Activated CD4-positive, alpha-beta memory T cell treated with anti-CD3 and anti-CD28 coated beads, Interleukin-2, amount 10 ng/mL, durations not matched to agents 7 days and 5 days (primary cell): Measurements from ENCODE around the gene MICB. TPM values are rescaled to one million over a fixed set of nuclear protein-coding genes. Genes with fewer than 3 reads are reported as not detected.
"Not testable (repeated sequence)": the region's sequence is repeated elsewhere in the genome, so short reads cannot be mapped to it uniquely, and the experiment has no call there.

Experiments
- CTCF ChIA-PET: fragments of 350-600 bp; sonication (Branson Sonifier 250); formaldehyde crosslinking; loops from one replicate; lab custom pipeline; 2021; ENCODE audit warnings: antibody characterized with exemption, inconsistent platforms; lab: Charles Lee
- POLR2A ChIA-PET: fragments of 350-600 bp; sonication (Branson Sonifier 250); formaldehyde crosslinking; loops from one replicate; lab custom pipeline; 2021; ENCODE audit warnings: antibody characterized with exemption; lab: Charles Lee
- DNase-seq: peaks from one replicate; pipeline ENCODE4 v3.0.0-alpha.2; 2020
- H3K27ac Mint-ChIP-seq: one replicate; pipeline ENCODE4 v1.8.0; 2021; ENCODE audit warnings: mild to moderate bottlenecking, mixed read lengths
- H3K27me3 Mint-ChIP-seq: one replicate; pipeline ENCODE4 v1.8.0; 2021; ENCODE audit warnings: mixed read lengths
- H3K36me3 Mint-ChIP-seq: one replicate; pipeline ENCODE4 v1.8.0; 2021; ENCODE audit warnings: low read depth, mixed read lengths
- H3K4me1 Mint-ChIP-seq: one replicate; pipeline ENCODE4 v1.8.0; 2021; ENCODE audit warnings: mixed read lengths
- H3K4me3 Mint-ChIP-seq: one replicate; pipeline ENCODE4 v1.8.0; 2021; ENCODE audit warnings: mild to moderate bottlenecking, mixed read lengths
- H3K9me3 Mint-ChIP-seq: one replicate; pipeline ENCODE4 v1.8.0; 2021; ENCODE audit warnings: mixed read lengths
- total RNA-seq, 2 experiments: library from RNA; stranded (reverse); gene quantifications; one replicate each; pipeline ENCODE4 v1.2.3, GENCODE V29; 2021

Gene MICB
- 10 to 100 TPM; 60.8 to 62.9 TPM for total RNA-seq

GRCh38 chr6:31497531-31498476, at the start of gene MICB:
Gene MICB (plus strand): TSS chr6:31498145. CDS start chr6:31498194, 49 bp downstream.
- peak within 1 kb of the TSS; percentile 79 for H3K27ac Mint-ChIP-seq
- POLR2A ChIA-PET: interaction anchor here (0.5 to 7.8 kb wide), 14 partner anchors 19 to 756 kb away, joined by 3 to 164 read pairs (median 4); partner anchors contain the start of genes C6orf47, CSNK2B, DDX39B and GPANK1
- peaks cover 37% of the 10 kb centered on the region for H3K36me3 Mint-ChIP-seq
- CTCF ChIA-PET: interaction anchor here (0.6 to 6.3 kb wide), 5 partner anchors 27 to 340 kb away, joined by 3 to 53 read pairs (median 5); partner anchors contain the start of gene DDX39B
- peak; percentile 83 for DNase-seq
- H3K4me3 Mint-ChIP-seq: peak within 1 kb of the TSS; percentile 81
- peaks cover 62% of the 10 kb centered on the region for H3K4me1 Mint-ChIP-seq
- no peaks in the 10 kb centered on the region for H3K9me3 Mint-ChIP-seq
- H3K27me3 Mint-ChIP-seq: no peaks in the 10 kb centered on the region

GRCh38 chr6:31450751-31451150, 47.2 kb upstream of the MICB start:
- Mint-ChIP-seq H3K9me3 (no peaks in the 10 kb centered on the region), H3K4me3 (no peak overlapping the region), H3K4me1 (no peaks in the 10 kb centered on the region), H3K36me3 (no peaks in the 10 kb centered on the region), H3K27me3 (peaks cover 44% of the 10 kb centered on the region), H3K27ac (no peak overlapping the region)
- POLR2A ChIA-PET: no interaction called here
- no peak for DNase-seq
- CTCF ChIA-PET: no interaction called here

- Mint-ChIP-seq H3K27me3 (peaks cover 44% of the 10 kb centered on the region), H3K4me1 (no peaks in the 10 kb centered on the region), H3K27ac (no peak overlapping the region), H3K4me3 (no peak overlapping the region), H3K9me3 (no peaks in the 10 kb centered on the region), H3K36me3 (no peaks in the 10 kb centered on the region)
- ChIA-PET POLR2A (interaction anchor here (1.2 kb wide), 1 partner anchor 50 kb away, joined by 3 read pairs; no protein-coding TSS in a partner anchor), CTCF (interaction anchor here (1.6 kb wide), 1 partner anchor 11 kb away, joined by 7 read pairs; no protein-coding TSS in a partner anchor)
- DNase-seq: no peak
Observed at GRCh38 chr6:31452859-31453258, 45.1 kb upstream of the MICB start.

- H3K4me1 Mint-ChIP-seq: no peaks in the 10 kb centered on the region
Observed at GRCh38 chr6:31453259-31453658, 44.7 kb upstream of the MICB start.

GRCh38 chr6:31459864-31460263, 38.1 kb upstream of the MICB start:
- H3K9me3 Mint-ChIP-seq, H3K4me3 Mint-ChIP-seq, CTCF ChIA-PET, DNase-seq, POLR2A ChIA-PET, H3K27ac Mint-ChIP-seq: not testable (repeated sequence)
- Mint-ChIP-seq H3K27me3 (peaks cover 11% of the 10 kb centered on the region), H3K36me3 (peaks cover 22% of the 10 kb centered on the region), H3K4me1 (peaks cover 22% of the 10 kb centered on the region)

More at GRCh38 chr6:31453259-31453658, 44.7 kb upstream of the MICB start:
- no peaks in the 10 kb centered on the region for H3K36me3 Mint-ChIP-seq
- peaks cover 46% of the 10 kb centered on the region for H3K27me3 Mint-ChIP-seq
- no peak overlapping the region for H3K27ac Mint-ChIP-seq
- no peak for DNase-seq
- ChIA-PET POLR2A (no interaction called here), CTCF (no interaction called here)
- H3K9me3 Mint-ChIP-seq: no peaks in the 10 kb centered on the region
- H3K4me3 Mint-ChIP-seq: no peak overlapping the region

- Mint-ChIP-seq H3K9me3 (no peaks in the 10 kb centered on the region), H3K4me1 (peaks cover 28% of the 10 kb centered on the region), H3K27ac (no peak overlapping the region), H3K27me3 (peaks cover 11% of the 10 kb centered on the region), H3K36me3 (peaks cover 28% of the 10 kb centered on the region), H3K4me3 (no peak overlapping the region)
- ChIA-PET POLR2A (no interaction called here), CTCF (no interaction called here)
- DNase-seq: no peak
Observed at GRCh38 chr6:31460361-31461025, 37.5 kb upstream of the MICB start.

- POLR2A ChIA-PET: interaction anchor here (0.9 to 1.8 kb wide), 12 partner anchors 10 to 548 kb away, joined by 3 to 10 read pairs (median 4); partner anchors contain the start of genes DDX39B, GPANK1, NCR3 and TNF
- no peak for DNase-seq
- Mint-ChIP-seq H3K9me3 (no peaks in the 10 kb centered on the region), H3K4me3 (peak overlapping the region; percentile 99), H3K27me3 (peaks cover 8% of the 10 kb centered on the region), H3K36me3 (peaks cover 46% of the 10 kb centered on the region), H3K27ac (peak overlapping the region; percentile 72), H3K4me1 (peaks cover 46% of the 10 kb centered on the region)
- CTCF ChIA-PET: interaction anchor here (0.9 to 1.1 kb wide), 3 partner anchors 63 to 265 kb away, joined by 3 to 5 read pairs (median 4); no protein-coding TSS in a partner anchor
Observed at GRCh38 chr6:31462026-31462963, 35.6 kb upstream of the MICB start.

- peak overlapping the region; percentile 72 for H3K27ac Mint-ChIP-seq
- H3K27me3 Mint-ChIP-seq: peaks cover 3% of the 10 kb centered on the region
- peaks cover 53% of the 10 kb centered on the region for H3K36me3 Mint-ChIP-seq
- ChIA-PET CTCF (interaction anchor here (0.9 to 1.1 kb wide), 3 partner anchors 64 to 266 kb away, joined by 3 to 5 read pairs (median 4); no protein-coding TSS in a partner anchor), POLR2A (interaction anchor here (0.9 to 1.8 kb wide), 12 partner anchors 10 to 549 kb away, joined by 3 to 10 read pairs (median 4); partner anchors contain the start of genes DDX39B, GPANK1, NCR3 and TNF)
- peaks cover 56% of the 10 kb centered on the region for H3K4me1 Mint-ChIP-seq
- peak; percentile 91 for DNase-seq
- no peaks in the 10 kb centered on the region for H3K9me3 Mint-ChIP-seq
- H3K4me3 Mint-ChIP-seq: peak overlapping the region; percentile 99
Observed at GRCh38 chr6:31462964-31463870, 34.7 kb upstream of the MICB start.

GRCh38 chr6:31464252-31465184, 33.4 kb upstream of the MICB start:
- Mint-ChIP-seq H3K9me3 (no peaks in the 10 kb centered on the region), H3K27ac (peak overlapping the region; percentile 72), H3K4me3 (peak overlapping the region; percentile 99), H3K27me3 (no peaks in the 10 kb centered on the region), H3K36me3 (peaks cover 57% of the 10 kb centered on the region), H3K4me1 (peaks cover 66% of the 10 kb centered on the region)
- POLR2A ChIA-PET: no interaction called here
- DNase-seq: no peak
- CTCF ChIA-PET: no interaction called here

- no peak for DNase-seq
- ChIA-PET POLR2A (no interaction called here), CTCF (no interaction called here)
- Mint-ChIP-seq H3K4me3 (peak overlapping the region; percentile 99), H3K4me1 (peaks cover 72% of the 10 kb centered on the region), H3K27ac (peak overlapping the region; percentile 64), H3K36me3 (peaks cover 60% of the 10 kb centered on the region), H3K27me3 (no peaks in the 10 kb centered on the region), H3K9me3 (no peaks in the 10 kb centered on the region)
Observed at GRCh38 chr6:31465185-31465536, 32.8 kb upstream of the MICB start.
